HepG2 (cell line): ENCODE results near the gene ITIH3. TPM values are rescaled to one million over a fixed set of nuclear protein-coding genes. Genes with fewer than 3 reads are reported as not detected.

ENCODE experiments used
- CBX1 ChIP-seq: IDR thresholded peaks from one replicate; pipeline ENCODE4 v1.6.1; 2016; ENCODE audit warnings: antibody characterized with exemption, low read depth
- DMAP1 ChIP-seq: IDR thresholded peaks from 2 replicates; pipeline ENCODE4 v1.6.1; 2016
- ELF1 ChIP-seq: sonication (generic); formaldehyde crosslinking; IDR thresholded peaks from 2 replicates; pipeline ENCODE4 v1.4.0; 2020; ENCODE audit warnings: missing genetic modification reagents
- EP300 ChIP-seq, 3 experiments: sonication (generic) in 1 of 3; formaldehyde crosslinking in 1 of 3; IDR thresholded peaks; 2 replicates each; pipeline versions ENCODE4 v1.5.1 to v1.6.1; 2011 to 2020; ENCODE audit warnings: low read depth in 2 of 3, low read length in 2 of 3, borderline replicate concordance in 1 of 3, improper control_type of control experiment in 1 of 3, mild to moderate bottlenecking in 1 of 3, missing genetic modification reagents in 1 of 3, moderate library complexity in 1 of 3
- ISX ChIP-seq: sonication (generic); formaldehyde crosslinking; conservative IDR thresholded peaks from 2 replicates; pipeline ENCODE4 v1.5.0; 2020; ENCODE audit warnings: missing genetic modification reagents
- MAF1 ChIP-seq: sonication (generic); formaldehyde crosslinking; IDR thresholded peaks from 2 replicates; pipeline ENCODE4 v1.5.0; 2020; ENCODE audit warnings: missing genetic modification reagents, borderline replicate concordance
- PHF8 ChIP-seq: sonication (generic); formaldehyde crosslinking; IDR thresholded peaks from 2 replicates; pipeline ENCODE4 v1.5.0; 2020; ENCODE audit warnings: missing genetic modification reagents
- POLR2A ChIP-seq, 2 experiments: IDR thresholded peaks; 2 replicates each; pipeline ENCODE4 v1.6.1; 2011; ENCODE audit warnings: low read depth in 2 of 2, low read length in 2 of 2, mild to moderate bottlenecking in 1 of 2, moderate library complexity in 1 of 2; ENCODE audit not compliant: insufficient read depth in 1 of 2
- RXRB ChIP-seq: IDR thresholded peaks from 2 replicates; pipeline ENCODE4 v1.6.1; 2016; ENCODE audit warnings: borderline replicate concordance, missing genetic modification reagents, missing compliant biosample characterization
- TEAD3 ChIP-seq: optimal IDR thresholded peaks from 2 replicates; pipeline ENCODE3; 2016; ENCODE audit warnings: borderline replicate concordance
- THAP11 ChIP-seq: IDR thresholded peaks from 2 replicates; pipeline ENCODE4 v1.6.1; 2016; ENCODE audit warnings: missing biosample characterization, missing genetic modification reagents
- XRCC5 ChIP-seq: fragments of 200-400 bp; formaldehyde crosslinking; optimal IDR thresholded peaks from 2 replicates; pipeline ENCODE3; 2017; ENCODE audit warnings: mild to moderate bottlenecking, low read length
- ZFX ChIP-seq: sonication (generic); formaldehyde crosslinking; IDR thresholded peaks from 2 replicates; pipeline ENCODE4 v1.4.0; 2020; ENCODE audit warnings: mild to moderate bottlenecking, low read depth, missing genetic modification reagents, moderate library complexity
- ZNF292 ChIP-seq: sonication (generic); formaldehyde crosslinking; IDR thresholded peaks from 2 replicates; pipeline ENCODE4 v1.8.1; 2022; ENCODE audit warnings: mild to moderate bottlenecking, low read depth, missing genetic modification reagents, borderline replicate concordance
- ZNF644 ChIP-seq: IDR thresholded peaks from 2 replicates; pipeline ENCODE4 v1.6.1; 2016; ENCODE audit warnings: low read depth
- polyA plus RNA-seq, 8 experiments: library from polyadenylated mRNA; depleted of rRNA in 3 of 8; stranded (reverse) in 7 of 8; unstranded in 1 of 8; fragments of >200 nt; fragmentation: Illumina TruSeq in 4 of 8; extraction: Trizol in 4 of 8; gene quantifications; 2 replicates each; pipeline versions ENCODE4 v1.2.1 to v1.2.3, GENCODE V29; 2011 to 2016; ENCODE audit warnings: low read depth in 4 of 8, missing spikeins in 1 of 8, mixed read lengths in 1 of 8; ENCODE audit not compliant: insufficient read depth in 1 of 8
- total RNA-seq, 5 experiments: library from RNA; depleted of rRNA; stranded (reverse); fragments of >200 nt; fragmentation: Illumina TruSeq; extraction: Trizol; gene quantifications; 2 replicates each; pipeline ENCODE4 v1.2.3, GENCODE V29; 2016; ENCODE audit warnings: low read depth in 1 of 5
- TF ChIP-seq, protein P1 (sequence below): IDR thresholded peaks from 2 replicates; pipeline ENCODE4 v1.6.1; 2016; ENCODE audit warnings: mild to moderate bottlenecking
- TF ChIP-seq, protein P2 (sequence below): sonication (generic); formaldehyde crosslinking; IDR thresholded peaks from 2 replicates; pipeline ENCODE4 v1.9.0; 2022; ENCODE audit warnings: low read depth, missing genetic modification reagents
- TF ChIP-seq, protein P3 (sequence below): sonication (generic); formaldehyde crosslinking; IDR thresholded peaks from 2 replicates; pipeline ENCODE4 v1.8.0; 2022; ENCODE audit warnings: mild to moderate bottlenecking, missing genetic modification reagents, borderline replicate concordance
- TF ChIP-seq, protein P4 (sequence below): IDR thresholded peaks from 2 replicates; pipeline ENCODE4 v1.6.1; 2016
- TF ChIP-seq, protein P5 (sequence below): sonication (generic); formaldehyde crosslinking; IDR thresholded peaks from 2 replicates; pipeline ENCODE4 v1.5.1; 2020; ENCODE audit warnings: mild to moderate bottlenecking, missing genetic modification reagents, moderate library complexity

ITIH3 gene
- total and polyA plus RNA-seq, 2 of the 13 experiments (the other 11 are each of a cell fraction or from before 2014, with no cell fraction given): 105 to 632 TPM

DNA sequence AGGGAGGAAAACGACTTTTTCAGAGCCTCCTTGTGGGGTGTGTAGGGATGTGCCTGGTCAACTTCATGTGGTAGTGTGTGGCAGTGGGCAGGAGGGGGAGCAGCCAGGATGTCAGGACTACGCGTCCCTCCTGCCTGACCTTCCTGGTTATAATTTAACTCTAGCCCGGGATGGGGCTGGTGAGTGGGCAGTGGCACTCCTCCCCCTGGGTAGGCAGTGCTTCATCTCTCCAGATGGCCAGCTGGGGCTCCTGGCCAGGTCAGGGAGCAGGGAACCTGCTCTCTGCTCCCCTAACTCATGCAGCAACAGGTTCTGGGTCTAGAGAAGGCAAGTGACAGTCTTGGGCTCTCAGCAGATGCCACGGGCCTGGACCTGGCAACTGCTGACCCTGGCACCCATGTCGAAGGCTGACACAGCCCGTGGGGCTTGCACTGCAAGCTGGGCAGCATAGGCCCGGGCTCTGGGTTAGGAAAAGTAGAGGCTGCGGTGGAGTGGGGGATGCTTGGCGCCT, 33.3 kb downstream of the ITIH3 start (continued):
- TF ChIP-seq, protein P1, sequence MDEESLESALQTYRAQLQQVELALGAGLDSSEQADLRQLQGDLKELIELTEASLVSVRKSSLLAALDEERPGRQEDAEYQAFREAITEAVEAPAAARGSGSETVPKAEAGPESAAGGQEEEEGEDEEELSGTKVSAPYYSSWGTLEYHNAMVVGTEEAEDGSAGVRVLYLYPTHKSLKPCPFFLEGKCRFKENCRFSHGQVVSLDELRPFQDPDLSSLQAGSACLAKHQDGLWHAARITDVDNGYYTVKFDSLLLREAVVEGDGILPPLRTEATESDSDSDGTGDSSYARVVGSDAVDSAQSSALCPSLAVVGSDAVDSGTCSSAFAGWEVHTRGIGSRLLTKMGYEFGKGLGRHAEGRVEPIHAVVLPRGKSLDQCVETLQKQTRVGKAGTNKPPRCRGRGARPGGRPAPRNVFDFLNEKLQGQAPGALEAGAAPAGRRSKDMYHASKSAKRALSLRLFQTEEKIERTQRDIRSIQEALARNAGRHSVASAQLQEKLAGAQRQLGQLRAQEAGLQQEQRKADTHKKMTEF (CRISPR knock-in tag): peak; percentile 59
- TF ChIP-seq ISX (CRISPR knock-in tag) (no peak), ZFX (CRISPR knock-in tag) (peak; percentile 30; the same call in 1 of the 2 replicates), RXRB (peak; percentile 30; the same call in 1 of the 2 replicates), PHF8 (0 out of 2 replicates have a peak, but pooled peaks have one; percentile 27), MAF1 (CRISPR knock-in tag) (no peak), ZNF644 (0 out of 2 replicates have a peak, but pooled peaks have one; percentile 28), XRCC5 (peak; percentile 86), DMAP1 (CRISPR knock-in tag) (0 out of 2 replicates have a peak, but pooled peaks have one; percentile 42), ZNF292 (CRISPR knock-in tag) (peak; percentile 21; the same call in 1 of the 2 replicates), EP300 (IDR thresholded peaks at IDR 0.05; ENCODE audit: low read depth in 2 of 2, low read length in 2 of 2) (peak in 1 of 2 experiments; percentile 12; a peak in 1 of 4 replicates), EP300 (CRISPR knock-in tag; IDR thresholded peaks at IDR 0.05; ENCODE audit: borderline replicate concordance) (no peak), TEAD3 (CRISPR knock-in tag) (peak; percentile 61), CBX1 (no peak), POLR2A (IDR thresholded peaks at IDR 0.05; ENCODE audit: insufficient read depth in 1 of 2, low read depth in 2 of 2, low read length in 2 of 2) (peak in 1 of 2 experiments; percentile 47; a peak in 1 of 4 replicates), THAP11 (CRISPR knock-in tag) (peak; percentile 29; the same call in 1 of the 2 replicates), ELF1 (CRISPR knock-in tag) (peak; percentile 27; the same call in 1 of the 2 replicates)
- TF ChIP-seq, protein P2, sequence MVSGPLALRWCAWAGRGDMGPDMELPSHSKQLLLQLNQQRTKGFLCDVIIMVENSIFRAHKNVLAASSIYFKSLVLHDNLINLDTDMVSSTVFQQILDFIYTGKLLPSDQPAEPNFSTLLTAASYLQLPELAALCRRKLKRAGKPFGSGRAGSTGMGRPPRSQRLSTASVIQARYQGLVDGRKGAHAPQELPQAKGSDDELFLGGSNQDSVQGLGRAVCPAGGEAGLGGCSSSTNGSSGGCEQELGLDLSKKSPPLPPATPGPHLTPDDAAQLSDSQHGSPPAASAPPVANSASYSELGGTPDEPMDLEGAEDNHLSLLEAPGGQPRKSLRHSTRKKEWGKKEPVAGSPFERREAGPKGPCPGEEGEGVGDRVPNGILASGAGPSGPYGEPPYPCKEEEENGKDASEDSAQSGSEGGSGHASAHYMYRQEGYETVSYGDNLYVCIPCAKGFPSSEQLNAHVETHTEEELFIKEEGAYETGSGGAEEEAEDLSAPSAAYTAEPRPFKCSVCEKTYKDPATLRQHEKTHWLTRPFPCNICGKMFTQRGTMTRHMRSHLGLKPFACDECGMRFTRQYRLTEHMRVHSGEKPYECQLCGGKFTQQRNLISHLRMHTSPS: peak; percentile 83
- TF ChIP-seq, protein P3, sequence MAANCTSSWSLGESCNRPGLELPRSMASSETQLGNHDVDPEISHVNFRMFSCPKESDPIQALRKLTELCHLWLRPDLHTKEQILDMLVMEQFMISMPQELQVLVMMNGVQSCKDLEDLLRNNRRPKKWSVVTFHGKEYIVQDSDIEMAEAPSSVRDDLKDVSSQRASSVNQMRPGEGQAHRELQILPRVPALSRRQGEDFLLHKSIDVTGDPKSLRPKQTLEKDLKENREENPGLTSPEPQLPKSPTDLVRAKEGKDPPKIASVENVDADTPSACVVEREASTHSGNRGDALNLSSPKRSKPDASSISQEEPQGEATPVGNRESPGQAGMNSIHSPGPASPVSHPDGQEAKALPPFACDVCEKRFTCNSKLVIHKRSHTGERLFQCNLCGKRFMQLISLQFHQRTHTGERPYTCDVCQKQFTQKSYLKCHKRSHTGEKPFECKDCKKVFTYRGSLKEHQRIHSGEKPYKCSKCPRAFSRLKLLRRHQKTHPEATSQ (CRISPR knock-in tag): 0 out of 2 replicates have a peak, but pooled peaks have one; percentile 47
- TF ChIP-seq, protein P4, sequence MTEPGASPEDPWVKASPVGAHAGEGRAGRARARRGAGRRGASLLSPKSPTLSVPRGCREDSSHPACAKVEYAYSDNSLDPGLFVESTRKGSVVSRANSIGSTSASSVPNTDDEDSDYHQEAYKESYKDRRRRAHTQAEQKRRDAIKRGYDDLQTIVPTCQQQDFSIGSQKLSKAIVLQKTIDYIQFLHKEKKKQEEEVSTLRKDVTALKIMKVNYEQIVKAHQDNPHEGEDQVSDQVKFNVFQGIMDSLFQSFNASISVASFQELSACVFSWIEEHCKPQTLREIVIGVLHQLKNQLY (CRISPR knock-in tag): peak; percentile 52; the same call in 1 of the 2 replicates
- TF ChIP-seq, protein P5, sequence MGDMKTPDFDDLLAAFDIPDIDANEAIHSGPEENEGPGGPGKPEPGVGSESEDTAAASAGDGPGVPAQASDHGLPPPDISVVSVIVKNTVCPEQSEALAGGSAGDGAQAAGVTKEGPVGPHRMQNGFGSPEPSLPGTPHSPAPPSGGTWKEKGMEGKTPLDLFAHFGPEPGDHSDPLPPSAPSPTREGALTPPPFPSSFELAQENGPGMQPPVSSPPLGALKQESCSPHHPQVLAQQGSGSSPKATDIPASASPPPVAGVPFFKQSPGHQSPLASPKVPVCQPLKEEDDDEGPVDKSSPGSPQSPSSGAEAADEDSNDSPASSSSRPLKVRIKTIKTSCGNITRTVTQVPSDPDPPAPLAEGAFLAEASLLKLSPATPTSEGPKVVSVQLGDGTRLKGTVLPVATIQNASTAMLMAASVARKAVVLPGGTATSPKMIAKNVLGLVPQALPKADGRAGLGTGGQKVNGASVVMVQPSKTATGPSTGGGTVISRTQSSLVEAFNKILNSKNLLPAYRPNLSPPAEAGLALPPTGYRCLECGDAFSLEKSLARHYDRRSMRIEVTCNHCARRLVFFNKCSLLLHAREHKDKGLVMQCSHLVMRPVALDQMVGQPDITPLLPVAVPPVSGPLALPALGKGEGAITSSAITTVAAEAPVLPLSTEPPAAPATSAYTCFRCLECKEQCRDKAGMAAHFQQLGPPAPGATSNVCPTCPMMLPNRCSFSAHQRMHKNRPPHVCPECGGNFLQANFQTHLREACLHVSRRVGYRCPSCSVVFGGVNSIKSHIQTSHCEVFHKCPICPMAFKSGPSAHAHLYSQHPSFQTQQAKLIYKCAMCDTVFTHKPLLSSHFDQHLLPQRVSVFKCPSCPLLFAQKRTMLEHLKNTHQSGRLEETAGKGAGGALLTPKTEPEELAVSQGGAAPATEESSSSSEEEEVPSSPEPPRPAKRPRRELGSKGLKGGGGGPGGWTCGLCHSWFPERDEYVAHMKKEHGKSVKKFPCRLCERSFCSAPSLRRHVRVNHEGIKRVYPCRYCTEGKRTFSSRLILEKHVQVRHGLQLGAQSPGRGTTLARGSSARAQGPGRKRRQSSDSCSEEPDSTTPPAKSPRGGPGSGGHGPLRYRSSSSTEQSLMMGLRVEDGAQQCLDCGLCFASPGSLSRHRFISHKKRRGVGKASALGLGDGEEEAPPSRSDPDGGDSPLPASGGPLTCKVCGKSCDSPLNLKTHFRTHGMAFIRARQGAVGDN (CRISPR knock-in tag): peak; percentile 72
